Measurements from ENCODE around the gene PTPRQ. TPM values are rescaled to one million over a fixed set of nuclear protein-coding genes. Genes with fewer than 3 reads are reported as not detected.

PTPRQ gene
- polyA plus RNA-seq, 2 of the 4 experiments (the other 2 are of a cell fraction), result 0.14 to 0.17 TPM

- FAIRE-seq (no peak), DNase-seq (ENCODE audit: low read depth in 1 of 2, low spot score in 1 of 2) (no peak), ATAC-seq (no peak)
- H3K9me3 ChIP-seq, result no peaks in the 10 kb centered on the region
- TF ChIP-seq FOSB (CRISPR knock-in tag; IDR thresholded peaks at IDR 0.05) (no peak), PBX3 (IDR thresholded peaks at IDR 0.05) (no peak), HOXA7 (CRISPR knock-in tag; IDR thresholded peaks at IDR 0.05) (no peak), RCOR1 (IDR thresholded peaks at IDR 0.05; ENCODE audit: low read depth, low read length) (no peak), ZSCAN20 (CRISPR knock-in tag; IDR thresholded peaks at IDR 0.05) (no peak), ELK1 (IDR thresholded peaks at IDR 0.05; ENCODE audit: low read depth, low read length) (no peak), HDAC2 (IDR thresholded peaks at IDR 0.05) (no peak), EHF (CRISPR knock-in tag; IDR thresholded peaks at IDR 0.05) (no peak), CHD2 (IDR thresholded peaks at IDR 0.05; ENCODE audit: low read length, partially characterized antibody) (no peak), JUN (IDR thresholded peaks at IDR 0.05) (no peak), GATA3 (IDR thresholded peaks at IDR 0.05; ENCODE audit: borderline replicate concordance) (no peak), REST (IDR thresholded peaks at IDR 0.05) (no peak), FOSL2 (IDR thresholded peaks at IDR 0.05) (no peak), FOSL2 (CRISPR knock-in tag; IDR thresholded peaks at IDR 0.05) (no peak), POLR2AphosphoS2 (conservative IDR thresholded peaks at IDR 0.05; ENCODE audit: low read length) (no peak), HES2 (IDR thresholded peaks at IDR 0.05) (no peak), BHLHE40 (IDR thresholded peaks at IDR 0.05; ENCODE audit: low read depth, low read length) (no peak), JUNB (IDR thresholded peaks at IDR 0.05) (no peak), RNF2 (IDR thresholded peaks at IDR 0.05; ENCODE audit: borderline replicate concordance, low read depth) (no peak), RAD21 (conservative IDR thresholded peaks at IDR 0.05 in 1 of 2, IDR thresholded peaks at IDR 0.05 in 1 of 2) (no peak), CHD4 (IDR thresholded peaks at IDR 0.05; ENCODE audit: borderline replicate concordance) (no peak)
- WGBS (ENCODE audit: missing lambda C conversion rate), result 17% methylated on average over 1 of the region's 1 CpG
- 0 out of 3 replicates have a peak, but pooled peaks cover 5% of the 10 kb centered on the region for H3K4me1 ChIP-seq
- H3K27ac ChIP-seq, result no peak overlapping the region
- ChIA-PET POLR2A (no interaction called here), CTCF (interaction anchor here (1.1 kb wide), 1 partner anchor 38 kb away, joined by 3 read pairs; no protein-coding TSS in a partner anchor)
- no peak overlapping the region for H3K4me3 ChIP-seq
- peak overlapping the region; percentile 31; the same call in 2 of the 3 replicates for H3K4me2 ChIP-seq
Measured at GRCh38 chr12:80509781-80510556, 65.9 kb downstream of the PTPRQ start.

GRCh38 chr12:80512781-80513180, 68.7 kb downstream of the PTPRQ start:
- no peak for ATAC-seq
- 70% methylated on average over 10 of the region's 11 CpGs for WGBS (ENCODE audit: missing lambda C conversion rate)
- DNase-seq (ENCODE audit: low read depth in 1 of 2, low spot score in 1 of 2), result no peak
- Histone ChIP-seq H3K4me3 (no peak overlapping the region), H3K4me2 (no peak overlapping the region), H3K27ac (no peak overlapping the region), H3K4me1 (peaks cover 13% of the 10 kb centered on the region; the same call in 2 of the 3 replicates), H3K9me3 (peaks cover 4% of the 10 kb centered on the region; the same call in 2 of the 3 replicates)
- no peak for FAIRE-seq
- ChIA-PET CTCF (no interaction called here), POLR2A (no interaction called here)
- TF ChIP-seq TP53 (CRISPR knock-in tag; IDR thresholded peaks at IDR 0.05) (no peak), EHF (CRISPR knock-in tag; IDR thresholded peaks at IDR 0.05) (no peak), KDM5A (IDR thresholded peaks at IDR 0.05) (no peak)
